ENCODE measurements around the gene DHRS7.
A peak's percentile ranks its signal among the peaks of the same experiment; 100 is the strongest.

DNA sequence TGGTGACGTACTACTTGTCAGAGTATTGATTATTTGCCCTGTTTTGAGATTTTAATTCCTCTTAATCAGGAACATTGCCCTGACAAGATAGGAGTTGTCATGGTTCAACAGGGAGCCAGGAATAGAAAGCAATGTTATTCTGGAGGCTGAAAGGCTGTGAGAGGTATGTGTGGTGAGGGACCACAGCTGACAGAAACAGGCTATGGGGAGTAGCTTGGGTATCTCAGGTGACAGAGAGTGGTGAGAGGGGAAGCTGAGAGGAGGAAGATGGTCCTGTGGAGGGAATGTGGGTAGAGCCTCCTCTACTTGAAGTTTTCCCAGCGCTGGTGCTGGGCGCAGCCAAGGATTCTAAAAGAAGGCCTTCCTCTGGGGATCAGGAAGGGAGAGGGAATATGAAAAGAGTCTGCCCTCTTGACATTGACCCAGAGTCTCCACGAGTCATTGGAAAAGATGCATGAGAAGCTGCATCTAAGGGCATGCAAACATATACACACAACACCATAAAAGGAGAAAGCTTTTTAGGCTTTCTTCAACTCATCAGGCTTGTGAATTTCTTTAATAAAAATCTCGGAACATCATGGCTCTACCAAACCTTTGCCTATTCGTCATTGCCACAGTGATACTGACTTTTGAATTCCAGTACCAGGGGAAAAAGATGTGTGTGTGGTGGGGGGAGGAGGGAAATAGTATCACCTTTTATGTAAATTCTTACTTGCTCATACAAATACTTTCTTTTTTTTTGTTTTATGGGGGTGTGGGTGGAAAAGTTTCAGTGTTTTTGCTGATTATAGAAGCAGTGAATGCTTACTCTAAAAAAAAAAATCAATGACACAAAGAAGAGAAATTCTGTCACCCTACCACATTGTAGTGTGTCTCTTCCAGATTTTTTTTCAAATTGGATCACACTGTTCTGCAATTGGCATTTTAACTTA is 39.9 kb upstream of the DHRS7 start:
- TF ChIP-seq HDAC2 (IDR thresholded peaks at IDR 0.05) (no peak), MEF2A (IDR thresholded peaks at IDR 0.05; ENCODE audit: insufficient read depth, low read depth, low read length) (peak; percentile 83), POLR2A (IDR thresholded peaks at IDR 0.05; ENCODE audit: low read depth, low read length) (peak; percentile 68), ATF7 (IDR thresholded peaks at IDR 0.05; ENCODE audit: low read depth) (peak; percentile 63; the same call in 1 of the 2 replicates), EED (IDR thresholded peaks at IDR 0.05; ENCODE audit: low read depth) (peak; percentile 84), NFIC (IDR thresholded peaks at IDR 0.05; ENCODE audit: low read depth, low read length) (no peak), EZH2 (IDR thresholded peaks at IDR 0.05; ENCODE audit: borderline replicate concordance, control insufficient read depth, low read depth, low read length) (no peak), CHD4 (IDR thresholded peaks at IDR 0.05) (no peak)
- TF ChIP-seq, protein P1, sequence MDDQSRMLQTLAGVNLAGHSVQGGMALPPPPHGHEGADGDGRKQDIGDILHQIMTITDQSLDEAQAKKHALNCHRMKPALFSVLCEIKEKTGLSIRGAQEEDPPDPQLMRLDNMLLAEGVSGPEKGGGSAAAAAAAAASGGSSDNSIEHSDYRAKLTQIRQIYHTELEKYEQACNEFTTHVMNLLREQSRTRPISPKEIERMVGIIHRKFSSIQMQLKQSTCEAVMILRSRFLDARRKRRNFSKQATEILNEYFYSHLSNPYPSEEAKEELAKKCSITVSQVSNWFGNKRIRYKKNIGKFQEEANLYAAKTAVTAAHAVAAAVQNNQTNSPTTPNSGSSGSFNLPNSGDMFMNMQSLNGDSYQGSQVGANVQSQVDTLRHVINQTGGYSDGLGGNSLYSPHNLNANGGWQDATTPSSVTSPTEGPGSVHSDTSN (IDR thresholded peaks at IDR 0.05; ENCODE audit: insufficient replicate concordance, low read depth, low read length), result peak; percentile 12
- TF ChIP-seq, protein P2, sequence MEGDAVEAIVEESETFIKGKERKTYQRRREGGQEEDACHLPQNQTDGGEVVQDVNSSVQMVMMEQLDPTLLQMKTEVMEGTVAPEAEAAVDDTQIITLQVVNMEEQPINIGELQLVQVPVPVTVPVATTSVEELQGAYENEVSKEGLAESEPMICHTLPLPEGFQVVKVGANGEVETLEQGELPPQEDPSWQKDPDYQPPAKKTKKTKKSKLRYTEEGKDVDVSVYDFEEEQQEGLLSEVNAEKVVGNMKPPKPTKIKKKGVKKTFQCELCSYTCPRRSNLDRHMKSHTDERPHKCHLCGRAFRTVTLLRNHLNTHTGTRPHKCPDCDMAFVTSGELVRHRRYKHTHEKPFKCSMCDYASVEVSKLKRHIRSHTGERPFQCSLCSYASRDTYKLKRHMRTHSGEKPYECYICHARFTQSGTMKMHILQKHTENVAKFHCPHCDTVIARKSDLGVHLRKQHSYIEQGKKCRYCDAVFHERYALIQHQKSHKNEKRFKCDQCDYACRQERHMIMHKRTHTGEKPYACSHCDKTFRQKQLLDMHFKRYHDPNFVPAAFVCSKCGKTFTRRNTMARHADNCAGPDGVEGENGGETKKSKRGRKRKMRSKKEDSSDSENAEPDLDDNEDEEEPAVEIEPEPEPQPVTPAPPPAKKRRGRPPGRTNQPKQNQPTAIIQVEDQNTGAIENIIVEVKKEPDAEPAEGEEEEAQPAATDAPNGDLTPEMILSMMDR (IDR thresholded peaks at IDR 0.05 in 2 of 3, conservative IDR thresholded peaks at IDR 0.05 in 1 of 3; ENCODE audit: control insufficient read depth in 2 of 3, extremely low read depth in 1 of 3, insufficient read depth in 1 of 3, low read depth in 3 of 3, low read length in 3 of 3), result no peak

Data from GM12878 (cell line).